Lung (tissue), 12 donors: Measurements from ENCODE around the gene UBE2O. TPM values are rescaled to one million over a fixed set of nuclear protein-coding genes. Genes with fewer than 3 reads are reported as not detected.

ENCODE experiments used
- ATAC-seq: fragments of 200-7000 bp; cut with Tn5 transposase; one replicate; pipeline ENCODE4 v1.9.1; 2020; ENCODE audit warnings: moderate number of reproducible peaks; ENCODE audit not compliant: insufficient read depth, low FRiP score
- DNase-seq, 3 donors: peaks; one replicate each; pipeline ENCODE4 v3.0.0-alpha.2; 2013 to 2017
- H3K27ac ChIP-seq, 2 donors: one replicate each; pipeline ENCODE4 v1.5.1; 2013; ENCODE audit warnings: mild to moderate bottlenecking in 2 of 2, moderate library complexity in 2 of 2, control low read depth in 1 of 2, inconsistent platforms in 1 of 2, low read depth in 1 of 2, low read length in 1 of 2
- H3K27me3 ChIP-seq, 3 donors: one replicate each; pipeline ENCODE4 v1.5.1; 2013; ENCODE audit warnings: low read length in 2 of 3; ENCODE audit not compliant: control insufficient read depth in 3 of 3, insufficient read depth in 3 of 3
- H3K36me3 ChIP-seq, 4 donors: one replicate each; pipeline ENCODE4 v1.5.1; 2013; ENCODE audit warnings: low read length in 4 of 4, mild to moderate bottlenecking in 1 of 4, moderate library complexity in 1 of 4; ENCODE audit not compliant: control insufficient read depth in 4 of 4, insufficient read depth in 4 of 4
- H3K4me1 ChIP-seq, 5 donors: one replicate each; pipeline ENCODE4 v1.5.1; 2013; ENCODE audit warnings: low read length in 5 of 5, mild to moderate bottlenecking in 2 of 5, moderate library complexity in 1 of 5; ENCODE audit not compliant: control insufficient read depth in 5 of 5, insufficient read depth in 5 of 5
- H3K4me3 ChIP-seq: one replicate; pipeline ENCODE4 v1.5.1; 2013; ENCODE audit warnings: mild to moderate bottlenecking, control low read depth, moderate library complexity
- H3K9ac ChIP-seq, 2 donors: one replicate each; pipeline ENCODE4 v1.5.1; 2013; ENCODE audit warnings: low read length in 2 of 2, control low read depth in 1 of 2; ENCODE audit not compliant: insufficient read depth in 1 of 2
- H3K9me3 ChIP-seq, 4 donors: one replicate each; pipeline ENCODE4 v1.5.1; 2013; ENCODE audit warnings: low read length in 3 of 4, mild to moderate bottlenecking in 1 of 4, moderate library complexity in 1 of 4; ENCODE audit not compliant: control insufficient read depth in 4 of 4, insufficient read depth in 3 of 4
- WGBS, 2 donors: extraction: QIAGEN DNeasy Blood & Tissue Kit; methylation state at CpG; one replicate each; pipeline ENCODE4 v1.1.7; 2013; 5-methylcytosine and 5-hydroxymethylcytosine counted together
- polyA plus RNA-seq, 2 donors: library from polyadenylated mRNA; stranded (reverse); fragments of 200-250 nt; gene quantifications; one replicate each; pipeline ENCODE4 v1.2.1, GENCODE V29; 2013
- total RNA-seq, 2 donors: library from RNA; depleted of rRNA in 1 of 2; stranded (reverse); fragments of >200 nt in 1 of 2; gene quantifications; one replicate each; pipeline ENCODE4 v1.2.1, GENCODE V29; 2014 to 2021
- TF ChIP-seq, protein P1 (sequence below): IDR thresholded peaks from 2 replicates; pipeline ENCODE4 v1.5.1; 2012; ENCODE audit warnings: mild to moderate bottlenecking; ENCODE audit errors: control extremely low read depth, extremely low read depth
- donor health status: control.
- donor health status: control.
- donor health status: Bipolar disorder and iron deficiency.
- donor health status: healthy.
- donor health status: DM: yes; HTN: yes; CAD: no.

The UBE2O gene
- total and polyA plus RNA-seq, 4 donors: 10.8 to 24.6 (median 17.7) TPM

DNA sequence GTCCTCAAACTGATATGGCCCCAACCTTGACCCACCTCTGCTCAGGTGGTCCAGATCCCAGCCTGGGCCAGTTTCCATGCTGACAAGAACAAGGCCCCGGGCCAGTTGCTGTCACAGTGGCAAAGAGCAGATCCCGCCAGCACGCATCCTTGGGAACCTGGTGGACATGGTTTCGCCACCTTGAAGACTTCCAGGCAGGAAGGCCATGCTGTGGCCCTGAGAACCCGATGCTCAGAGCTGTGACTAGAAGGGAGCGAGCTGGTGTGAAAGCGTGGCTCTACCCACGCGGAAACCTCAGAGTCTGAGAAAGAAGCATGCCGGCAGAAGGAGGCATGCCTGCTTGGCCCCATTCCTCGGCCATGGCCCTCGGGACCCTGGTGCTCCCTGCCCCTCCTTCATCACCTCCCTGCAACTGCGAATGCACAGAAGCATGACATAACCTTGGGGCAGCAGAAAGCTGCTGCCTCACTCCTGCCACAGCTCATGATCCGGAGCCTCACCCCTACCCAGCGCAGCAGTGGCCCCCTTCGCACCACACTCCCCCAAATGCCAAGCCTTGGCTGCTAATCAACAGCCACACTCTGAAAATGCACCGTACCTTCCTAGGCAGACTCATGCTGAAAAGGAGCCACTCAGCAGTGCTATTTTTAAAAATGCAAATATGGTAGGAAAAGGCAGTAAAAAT, 33.2 kb downstream of the UBE2O start:
- no peak for ATAC-seq
- Histone ChIP-seq H3K9me3 (no peaks in the 10 kb centered on the region), H3K27me3 (no peaks in the 10 kb centered on the region), H3K36me3 (no peaks in the 10 kb centered on the region), H3K27ac (no peak overlapping the region), H3K9ac (no peak overlapping the region), H3K4me1 (peaks cover 2 to 20% (median 9%) of the 10 kb centered on the region in 5 donors), H3K4me3 (no peak overlapping the region)
- peak in 1 of 3 donors; percentile 33 for DNase-seq
- TF ChIP-seq, protein P1, sequence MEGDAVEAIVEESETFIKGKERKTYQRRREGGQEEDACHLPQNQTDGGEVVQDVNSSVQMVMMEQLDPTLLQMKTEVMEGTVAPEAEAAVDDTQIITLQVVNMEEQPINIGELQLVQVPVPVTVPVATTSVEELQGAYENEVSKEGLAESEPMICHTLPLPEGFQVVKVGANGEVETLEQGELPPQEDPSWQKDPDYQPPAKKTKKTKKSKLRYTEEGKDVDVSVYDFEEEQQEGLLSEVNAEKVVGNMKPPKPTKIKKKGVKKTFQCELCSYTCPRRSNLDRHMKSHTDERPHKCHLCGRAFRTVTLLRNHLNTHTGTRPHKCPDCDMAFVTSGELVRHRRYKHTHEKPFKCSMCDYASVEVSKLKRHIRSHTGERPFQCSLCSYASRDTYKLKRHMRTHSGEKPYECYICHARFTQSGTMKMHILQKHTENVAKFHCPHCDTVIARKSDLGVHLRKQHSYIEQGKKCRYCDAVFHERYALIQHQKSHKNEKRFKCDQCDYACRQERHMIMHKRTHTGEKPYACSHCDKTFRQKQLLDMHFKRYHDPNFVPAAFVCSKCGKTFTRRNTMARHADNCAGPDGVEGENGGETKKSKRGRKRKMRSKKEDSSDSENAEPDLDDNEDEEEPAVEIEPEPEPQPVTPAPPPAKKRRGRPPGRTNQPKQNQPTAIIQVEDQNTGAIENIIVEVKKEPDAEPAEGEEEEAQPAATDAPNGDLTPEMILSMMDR: no peak
- 85 to 86% methylated on average over 17 of the region's 17 CpGs for WGBS, 2 donors

DNA sequence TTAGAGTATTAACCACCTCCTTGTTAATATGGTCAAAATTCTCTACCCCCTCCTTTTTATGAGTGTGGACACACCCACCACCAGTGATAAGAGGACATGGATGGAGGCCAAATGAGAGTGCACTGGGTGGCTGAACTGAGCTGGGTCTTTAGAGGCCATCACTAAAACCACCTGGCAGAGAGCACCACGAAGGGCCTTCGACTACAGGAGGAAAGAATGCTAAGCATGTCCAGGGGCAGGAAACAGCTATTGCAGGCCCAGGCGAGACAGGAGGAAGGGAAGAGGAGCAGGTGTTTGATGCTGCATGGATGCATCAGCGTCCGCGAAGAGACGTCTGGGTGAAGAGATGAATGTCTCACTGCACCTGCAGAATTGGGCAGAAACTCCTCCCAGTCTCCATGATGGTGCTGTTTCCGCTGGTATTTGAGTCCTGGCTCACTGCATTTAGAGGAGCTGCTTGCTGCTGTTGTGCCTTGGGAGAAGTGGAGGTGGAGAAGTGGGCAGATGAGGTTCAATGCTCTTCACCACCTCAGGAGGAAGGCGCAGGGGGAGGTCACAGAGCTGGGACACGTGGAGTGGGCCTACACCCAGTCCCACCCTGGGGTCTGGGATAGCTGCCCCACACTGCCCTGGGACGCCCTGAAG, 35.3 kb downstream of the UBE2O start:
- TF ChIP-seq, protein P1: no peak
- Histone ChIP-seq H3K4me3 (no peak overlapping the region), H3K9me3 (no peaks in the 10 kb centered on the region), H3K9ac (no peak overlapping the region), H3K36me3 (no peaks in the 10 kb centered on the region), H3K4me1 (peaks cover 2 to 30% (median 15%) of the 10 kb centered on the region in 5 donors), H3K27ac (no peak overlapping the region), H3K27me3 (no peaks in the 10 kb centered on the region)
- DNase-seq: no peak
- ATAC-seq: no peak
- 65 to 71% methylated on average over 11 of the region's 11 CpGs for WGBS, 2 donors

DNA sequence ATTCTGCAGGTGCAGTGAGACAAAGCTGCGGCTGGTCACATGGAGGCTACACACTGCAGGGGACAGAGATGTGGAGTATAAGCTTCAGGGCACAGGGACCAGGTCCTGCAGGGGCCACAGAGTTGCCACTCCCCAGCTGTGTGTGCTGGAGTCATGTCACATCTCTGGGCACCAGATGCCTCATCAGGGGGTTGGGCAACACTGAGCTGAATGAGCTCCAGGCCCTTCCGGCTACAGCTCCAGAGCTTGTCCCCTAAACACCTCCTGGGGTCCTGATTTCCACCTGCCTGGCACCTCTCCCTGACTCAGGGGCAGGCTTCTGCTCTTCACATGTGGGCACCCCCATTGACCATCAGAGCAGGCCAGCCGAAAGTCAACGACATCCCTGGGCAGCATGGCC, 36.1 kb downstream of the UBE2O start:
- TF ChIP-seq, protein P1: no peak
- Histone ChIP-seq H3K4me3 (no peak overlapping the region), H3K36me3 (peaks cover 0 to 3% (median under 1%) of the 10 kb centered on the region in 4 donors), H3K27ac (no peak overlapping the region), H3K9me3 (no peaks in the 10 kb centered on the region), H3K9ac (no peak overlapping the region), H3K4me1 (peaks cover 2 to 30% (median 15%) of the 10 kb centered on the region in 5 donors), H3K27me3 (no peaks in the 10 kb centered on the region)
- WGBS, 2 donors: 94 to 97% methylated on average over 4 of the region's 4 CpGs
- ATAC-seq: no peak
- DNase-seq: no peak
